Stimulated activated CD8-positive, alpha-beta memory T cell treated with anti-CD3 and anti-CD28 coated beads, Interleukin-2, amount 100 ng/mL, for 48 hours (primary cell): Measurements from ENCODE around the gene ASAP2.

Experiments used
- DNase-seq, 2 donors: peaks; one replicate each; pipeline ENCODE4 v3.0.0-alpha.2; 2020; ENCODE audit warnings: low read depth in 2 of 2

ASAP2 gene

DNA sequence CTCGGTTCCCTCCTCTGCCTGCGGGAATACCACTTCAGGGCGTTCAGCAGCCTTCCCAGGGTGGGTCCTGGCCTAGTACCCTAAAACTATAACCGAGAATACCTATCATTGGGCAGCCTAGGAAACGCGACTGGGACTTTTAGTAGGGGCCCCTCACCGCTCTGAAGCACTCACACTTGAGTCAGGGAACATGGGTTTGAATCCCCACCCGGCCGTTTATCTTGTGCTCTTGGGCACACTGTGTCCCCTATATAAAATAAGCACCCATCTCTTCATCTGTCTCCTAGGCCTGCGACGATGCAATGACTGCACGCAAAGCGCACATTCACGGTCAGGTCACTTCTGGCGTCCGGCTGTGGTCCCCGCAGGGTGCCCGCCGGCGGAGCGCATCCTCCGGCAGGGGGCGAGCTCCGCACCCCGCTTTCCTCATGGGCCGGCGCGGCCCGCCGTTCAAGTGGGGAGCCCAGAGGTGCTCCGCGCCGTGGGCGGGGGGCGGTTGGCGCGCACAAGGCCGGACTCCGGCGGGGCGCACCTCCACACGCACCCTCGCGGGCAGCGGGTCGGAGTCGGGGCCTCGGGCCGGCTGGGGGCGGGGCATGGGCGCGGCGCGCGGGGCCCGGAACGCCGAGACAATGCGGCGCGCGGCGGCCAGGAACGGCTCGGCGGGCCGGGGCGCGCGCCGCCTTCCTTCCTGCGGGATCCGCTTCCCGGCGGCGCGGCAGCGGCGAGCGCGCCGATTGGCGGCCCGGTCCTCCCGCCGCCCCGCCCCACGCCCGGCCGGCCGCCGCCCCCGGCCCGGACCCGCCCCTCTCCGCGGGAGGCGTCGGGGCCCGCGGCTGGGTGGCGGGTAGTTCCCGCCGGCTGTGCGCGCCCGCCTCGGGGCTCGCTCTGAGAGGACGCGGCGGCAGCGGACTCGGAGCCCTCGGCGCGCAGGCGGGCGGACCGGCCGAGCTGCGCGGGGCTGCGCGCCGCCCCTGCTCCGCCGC is at the start of gene ASAP2:
TSS of gene ASAP2 (plus strand) at position 850 of the 986 bp plus-strand sequence. CDS start 293 bp downstream, outside the sequence.
- peak; percentile 32 to 34 for DNase-seq

DNA sequence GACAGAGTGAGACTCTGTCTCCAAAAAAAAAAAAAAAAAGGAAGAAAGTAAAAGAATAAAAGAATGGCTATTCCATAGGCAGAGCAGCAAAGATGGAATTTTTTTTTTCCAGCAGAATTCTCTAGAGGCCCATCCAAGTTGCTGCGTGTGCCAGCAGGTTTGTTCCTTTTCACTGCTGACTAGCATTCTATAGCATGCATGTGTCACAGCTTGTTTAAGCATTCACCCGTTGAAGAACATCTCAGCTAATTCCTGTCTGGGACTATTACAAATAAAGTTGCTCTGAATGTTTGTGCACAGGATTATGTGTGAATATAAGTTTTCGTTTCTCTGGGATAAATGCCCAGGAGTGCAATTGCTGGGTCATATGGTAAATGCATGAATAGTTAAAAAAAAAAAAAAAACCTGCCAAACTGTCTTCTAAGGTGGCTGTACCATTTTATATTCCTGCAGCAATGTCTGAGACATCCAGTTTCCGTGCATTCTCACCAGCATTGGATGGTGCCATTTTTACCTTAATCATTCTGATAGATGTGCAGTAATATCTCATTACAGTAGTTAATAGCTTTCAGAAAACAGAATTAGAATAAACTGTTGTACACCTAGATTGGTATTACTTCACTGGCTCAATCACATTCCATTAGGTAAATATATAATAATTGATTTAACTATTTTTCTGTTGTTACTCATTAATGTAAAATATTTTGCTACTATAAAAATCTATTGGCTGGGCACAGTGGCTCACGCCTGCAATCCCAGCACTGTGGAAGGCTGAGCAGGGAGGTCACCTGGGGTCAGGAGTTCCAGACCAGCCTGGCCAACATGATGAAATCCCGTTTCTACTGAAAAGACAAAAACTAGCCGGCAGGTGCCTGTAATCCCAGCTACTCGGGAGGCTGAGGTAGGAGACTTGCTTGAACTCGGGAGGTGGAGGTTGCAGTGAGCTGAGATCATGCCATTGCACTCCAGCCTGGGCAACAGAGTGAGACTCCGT is 47.5 kb upstream of the ASAP2 start:
- no peak for DNase-seq

DNA sequence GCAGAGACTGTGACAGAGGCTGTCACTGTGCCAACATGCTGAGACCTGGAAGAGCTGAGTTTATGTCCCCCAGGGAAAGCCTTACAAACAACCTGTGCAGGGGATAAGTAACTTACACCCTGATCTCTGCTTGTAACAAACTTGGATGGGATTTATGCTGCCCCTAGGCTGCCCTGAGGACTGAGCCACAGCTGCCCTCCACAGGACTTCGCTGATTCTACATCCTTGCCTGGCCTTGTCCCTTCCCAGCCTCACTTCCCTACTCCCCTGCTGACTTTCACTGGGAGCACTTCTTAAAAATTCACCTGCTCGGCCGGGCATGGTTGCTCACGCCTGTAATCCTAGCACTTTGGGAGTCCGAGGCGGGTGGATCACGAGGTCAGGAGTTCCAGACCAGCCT is 45.9 kb upstream of the ASAP2 start:
- DNase-seq, result no peak

DNA sequence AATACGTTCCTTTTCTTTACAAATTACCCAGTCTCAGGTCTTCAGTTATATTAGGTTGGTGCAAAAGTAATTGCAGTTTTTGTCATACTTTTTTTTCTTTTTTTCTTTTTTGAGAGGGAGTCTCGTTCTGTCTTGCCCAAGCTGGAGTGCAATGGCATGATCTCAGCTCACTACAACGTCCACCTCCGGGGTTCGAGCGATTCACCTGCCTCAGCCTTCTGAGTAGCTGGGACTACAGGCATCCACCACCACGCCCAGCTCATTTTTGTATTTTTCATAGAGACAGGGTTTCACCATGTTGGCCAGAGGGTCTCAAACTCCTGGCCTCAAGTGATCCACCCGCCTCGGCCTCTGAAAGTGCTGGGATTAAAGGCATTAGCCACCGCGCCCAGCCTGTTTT is 43.8 kb upstream of the ASAP2 start:
- DNase-seq, result no peak

DNA sequence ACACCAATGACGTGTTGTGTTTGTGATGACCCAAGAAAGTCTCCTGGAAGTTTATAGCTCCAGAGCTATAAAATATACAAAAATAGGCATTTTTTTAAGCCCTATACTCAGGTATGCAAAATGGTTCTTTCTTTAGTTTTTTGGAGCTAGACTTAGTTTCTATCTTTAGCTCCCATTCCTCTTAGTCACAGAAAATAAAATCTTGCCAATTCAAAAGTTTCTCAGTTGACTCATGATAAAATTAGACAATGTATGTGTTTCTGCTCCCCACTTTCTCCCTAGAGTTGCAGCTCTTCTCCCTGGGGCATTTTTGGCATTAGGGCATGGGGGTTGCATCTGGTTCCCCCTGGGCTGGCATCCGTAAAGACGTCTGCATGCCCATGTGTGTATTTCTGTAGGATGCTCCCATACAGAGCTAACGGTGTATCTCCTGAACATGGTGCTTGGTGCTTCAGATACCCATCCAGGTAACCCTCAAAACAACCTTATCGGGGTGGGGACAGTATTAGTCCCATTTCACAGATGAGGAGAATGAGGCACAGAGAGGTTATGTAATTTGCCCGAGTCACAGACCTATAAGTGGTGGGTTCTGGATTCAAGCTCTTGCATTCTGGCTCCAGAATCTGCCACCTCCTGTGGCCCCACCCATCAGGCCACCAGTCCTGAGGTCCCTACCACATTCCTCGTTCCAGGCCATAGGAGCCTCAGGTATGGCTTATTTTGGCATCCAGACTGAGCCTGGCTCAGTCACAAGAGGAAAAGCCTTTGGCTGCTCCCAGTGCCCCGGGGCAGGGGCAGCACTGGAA is 43.1 kb upstream of the ASAP2 start:
- no peak for DNase-seq

DNA sequence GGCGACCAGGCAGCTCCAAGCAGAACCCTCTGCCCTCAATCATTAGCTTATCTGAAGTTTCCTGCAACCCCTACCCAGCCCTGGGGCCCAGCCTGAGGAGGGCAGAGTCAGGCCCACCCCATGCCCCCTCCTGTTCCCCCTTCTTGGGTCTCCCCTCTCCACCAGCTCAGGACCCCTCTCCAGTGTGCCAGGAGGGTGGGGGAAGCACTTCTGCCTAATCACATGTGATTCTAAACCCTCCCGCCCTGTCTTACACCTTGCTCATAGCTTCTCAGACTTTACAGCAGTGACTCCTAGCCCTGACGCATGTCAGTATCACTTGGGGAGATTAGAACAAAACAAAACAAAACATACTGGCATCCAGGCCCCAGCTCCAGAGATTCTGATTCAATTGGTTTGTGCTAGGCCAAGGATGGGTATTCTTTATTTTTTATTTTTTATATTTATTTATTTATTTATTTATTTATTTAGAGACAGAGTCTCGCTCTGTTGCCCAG is 42.5 kb upstream of the ASAP2 start:
- no peak for DNase-seq

DNA sequence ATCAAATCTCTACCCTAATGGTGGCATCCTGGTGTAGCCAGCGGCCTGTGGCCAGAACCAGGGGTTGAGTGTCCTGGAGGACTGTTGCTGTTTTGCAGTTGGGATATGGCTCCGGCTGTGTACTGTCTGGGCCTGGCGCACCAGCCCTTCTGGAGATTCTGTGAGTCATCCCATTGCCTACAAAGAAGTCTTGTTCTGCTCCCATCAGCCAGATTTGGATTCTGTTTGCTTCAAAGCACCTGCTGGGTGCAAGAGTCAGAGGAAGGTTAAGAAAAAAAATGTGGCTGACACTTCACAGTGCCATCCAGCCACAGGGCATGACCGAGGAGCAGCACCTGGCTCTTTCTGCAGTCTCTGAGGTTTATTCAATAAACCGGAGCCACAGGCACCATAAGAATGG is 41.0 kb upstream of the ASAP2 start:
- DNase-seq, result no peak

DNA sequence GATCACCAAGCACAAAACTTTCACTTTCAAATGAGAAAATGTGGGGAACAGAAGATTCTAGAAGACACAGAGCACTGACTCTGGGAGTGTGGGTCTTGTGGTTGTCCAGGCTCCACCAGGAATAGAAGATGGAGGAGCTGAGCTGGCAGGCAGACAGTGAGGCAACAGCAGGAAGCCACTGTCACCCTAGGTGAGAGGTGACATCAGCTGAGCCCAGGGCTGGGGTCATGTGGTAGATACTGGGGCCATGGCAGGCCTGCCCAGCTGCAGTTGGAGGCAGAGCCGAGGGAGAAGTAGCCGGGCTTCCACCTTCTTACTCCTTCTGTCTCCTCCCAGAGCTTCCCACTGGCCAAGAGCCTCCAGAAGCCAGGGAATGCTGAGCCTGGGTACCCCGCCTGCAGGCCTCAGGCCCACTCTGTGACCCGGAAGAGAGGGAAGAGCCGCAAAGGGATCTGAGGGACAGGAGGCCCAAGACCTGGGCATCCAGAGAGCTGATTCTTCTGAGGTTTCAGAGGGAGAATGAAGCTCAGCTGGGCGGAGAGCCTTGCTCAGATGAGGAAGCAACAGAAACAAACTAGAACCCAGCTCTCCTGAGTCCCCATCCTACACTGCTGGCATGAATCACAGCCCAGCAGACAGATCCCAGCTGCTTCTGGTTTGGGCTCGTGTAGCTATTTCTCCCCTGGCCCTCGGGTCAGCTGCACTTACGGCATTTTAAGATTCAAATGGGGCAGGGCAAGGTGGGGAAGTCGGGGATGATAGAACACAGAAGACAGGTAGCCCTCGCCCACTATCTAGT is 39.8 kb upstream of the ASAP2 start:
- no peak for DNase-seq

DNA sequence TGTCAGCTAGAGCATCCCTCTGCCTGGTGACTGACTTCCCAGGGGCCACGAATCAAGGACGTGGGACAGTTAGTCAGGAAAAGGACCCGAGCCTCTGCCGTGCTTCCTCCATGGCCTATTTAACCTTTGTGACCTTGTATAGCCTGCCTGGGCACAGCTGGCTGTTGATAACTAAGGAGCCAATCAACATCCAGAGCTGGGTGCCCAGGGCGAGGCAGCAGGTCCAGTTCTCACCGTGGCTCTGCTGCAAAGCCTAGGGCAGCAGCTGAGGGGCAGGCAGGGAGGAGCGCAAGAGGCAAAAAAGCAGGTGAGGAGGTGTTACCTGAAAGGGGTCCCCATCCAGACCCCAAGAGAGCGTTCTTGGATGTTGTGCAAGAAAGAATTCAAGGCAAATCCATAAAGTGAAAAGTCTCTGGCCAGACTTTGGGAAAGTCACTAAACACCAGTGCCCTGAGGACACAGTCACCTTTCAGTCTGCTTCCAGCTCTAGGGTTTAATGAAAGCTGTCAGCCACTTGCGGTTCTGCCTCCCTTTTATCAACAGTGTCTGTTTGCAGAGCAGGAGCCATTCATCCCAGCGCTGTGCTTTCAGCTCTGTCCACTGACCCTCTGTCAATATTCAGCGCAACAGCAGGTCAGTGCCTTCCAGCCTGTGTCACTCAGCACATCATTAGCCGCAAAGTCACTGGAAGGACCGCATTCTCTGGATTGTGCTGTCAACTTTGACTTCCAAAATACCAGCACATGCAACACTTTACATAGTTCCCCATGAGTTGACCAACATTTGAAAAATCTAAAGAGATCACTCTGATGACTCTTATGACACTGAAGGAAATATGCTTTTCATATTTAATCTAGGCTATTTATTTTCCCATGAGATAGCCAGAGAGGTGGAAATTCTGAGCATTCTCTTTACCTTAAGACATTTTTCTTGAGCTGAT is 38.6 kb upstream of the ASAP2 start:
- DNase-seq, result no peak

DNA sequence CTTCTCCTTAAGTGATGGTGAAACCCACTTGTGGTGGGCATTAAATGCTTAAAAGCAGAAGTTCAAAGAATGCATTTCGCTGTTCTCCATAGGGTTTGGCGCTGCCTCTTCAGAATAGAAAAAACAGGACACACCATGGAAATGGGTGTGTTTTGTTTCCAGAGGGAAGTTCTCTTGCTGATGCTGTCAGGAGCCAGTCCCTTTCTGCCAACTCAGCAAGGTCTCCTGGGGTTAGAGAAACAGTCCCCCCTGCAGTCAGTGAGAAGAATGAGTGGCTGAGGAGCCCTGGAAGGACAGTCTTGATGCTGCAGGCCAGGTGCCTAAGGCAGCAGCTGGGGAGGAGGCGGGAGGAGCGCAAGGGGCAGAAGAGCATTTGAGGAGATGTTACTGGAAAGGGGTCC is 37.8 kb upstream of the ASAP2 start:
- DNase-seq, result no peak

DNA sequence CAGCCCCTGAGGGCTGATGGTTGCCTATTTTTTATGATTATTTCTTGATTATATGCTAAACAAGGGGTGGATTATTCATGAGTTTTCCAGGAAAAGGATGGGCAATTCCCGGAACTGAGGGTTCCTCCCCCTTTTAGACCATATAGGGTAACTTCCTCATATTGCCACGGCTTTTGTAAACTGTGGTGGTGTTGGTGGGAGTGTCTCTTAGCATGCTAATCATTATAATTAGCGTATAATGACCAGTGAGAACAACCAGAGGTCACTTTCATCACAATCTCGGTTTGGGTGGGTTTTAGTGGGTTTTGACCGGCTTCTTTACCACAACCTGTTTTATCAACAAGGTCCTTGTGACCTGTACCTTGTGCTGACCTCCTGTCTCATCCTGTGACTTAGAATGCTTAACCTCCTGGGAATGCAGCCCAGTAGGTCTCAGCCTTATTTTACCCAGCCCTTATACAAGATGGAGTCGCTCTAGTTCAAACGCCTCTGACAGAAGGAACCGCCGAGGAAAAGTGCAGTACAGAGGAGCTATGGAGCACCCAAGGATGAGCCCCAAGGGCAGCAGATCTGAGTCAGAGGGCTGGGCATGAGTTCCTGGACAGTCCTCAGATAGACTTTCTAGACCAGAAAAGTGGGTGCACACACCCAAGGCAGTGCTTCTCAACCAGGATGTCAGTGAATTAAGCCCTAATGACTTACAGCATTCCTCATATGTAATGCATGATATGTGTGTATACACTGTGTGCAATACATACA is 37.1 kb upstream of the ASAP2 start:
- DNase-seq, result no peak

DNA sequence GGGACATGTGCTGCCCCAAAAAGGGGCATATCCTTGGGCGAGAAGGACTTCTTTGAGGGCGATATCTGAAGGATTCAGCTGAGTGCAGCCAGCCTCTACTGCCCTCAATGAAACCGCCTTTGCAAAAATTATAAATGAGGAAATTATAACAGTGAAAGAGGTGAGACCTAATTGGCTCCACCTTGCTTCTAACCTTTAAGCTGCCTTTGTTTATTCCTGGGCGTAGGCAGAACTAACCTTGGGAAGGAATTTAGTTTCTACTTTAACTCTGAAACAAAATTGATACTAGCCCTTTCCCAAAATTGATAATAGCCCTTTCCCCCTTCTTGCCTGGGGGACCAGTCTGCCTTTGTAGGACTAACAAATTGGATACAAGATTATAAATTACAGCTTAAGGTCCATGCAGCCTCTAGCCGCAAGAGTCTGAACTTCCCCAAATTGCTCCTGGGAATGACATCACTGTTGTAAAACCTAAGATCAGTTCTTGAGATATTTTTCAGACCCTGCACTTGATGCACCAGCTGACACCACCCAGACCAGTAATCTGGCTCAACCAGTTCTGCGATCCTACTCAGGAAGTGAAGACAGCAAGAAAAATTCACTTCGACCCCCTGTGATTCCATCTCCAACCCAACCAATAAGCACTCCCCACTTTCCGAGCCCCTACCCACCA is 36.0 kb upstream of the ASAP2 start:
- no peak for DNase-seq

DNA sequence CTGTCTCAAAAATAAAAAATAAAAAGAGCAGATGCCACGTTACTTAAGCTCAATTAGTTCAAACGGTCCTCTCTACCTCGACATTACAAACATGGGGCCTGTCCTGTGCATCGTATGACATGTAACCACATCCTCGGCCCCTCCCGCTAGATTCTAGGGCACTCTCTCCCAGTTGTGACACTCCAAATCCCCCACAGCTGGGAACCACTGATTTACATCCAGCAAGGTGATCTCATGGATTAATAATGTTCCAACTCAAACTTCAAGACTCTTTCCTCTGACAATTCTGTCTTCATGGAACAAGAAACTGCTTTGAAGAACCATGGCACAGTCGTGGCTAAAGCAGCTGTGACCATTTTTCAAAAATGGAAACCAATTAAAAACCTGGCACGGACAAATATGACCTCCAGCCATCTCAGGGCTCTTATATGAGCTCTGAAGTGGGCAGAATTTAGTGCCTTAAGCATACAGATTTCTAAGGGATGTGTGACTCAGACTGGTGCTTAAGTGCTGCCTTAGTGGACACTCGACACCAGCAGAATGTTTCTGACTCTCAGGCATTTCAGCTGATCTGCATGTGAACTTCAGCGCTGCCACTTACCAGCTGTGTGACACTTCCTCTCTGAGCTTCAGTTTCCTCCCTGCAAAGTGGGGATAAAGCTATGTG is 31.7 kb upstream of the ASAP2 start:
- no peak for DNase-seq

DNA sequence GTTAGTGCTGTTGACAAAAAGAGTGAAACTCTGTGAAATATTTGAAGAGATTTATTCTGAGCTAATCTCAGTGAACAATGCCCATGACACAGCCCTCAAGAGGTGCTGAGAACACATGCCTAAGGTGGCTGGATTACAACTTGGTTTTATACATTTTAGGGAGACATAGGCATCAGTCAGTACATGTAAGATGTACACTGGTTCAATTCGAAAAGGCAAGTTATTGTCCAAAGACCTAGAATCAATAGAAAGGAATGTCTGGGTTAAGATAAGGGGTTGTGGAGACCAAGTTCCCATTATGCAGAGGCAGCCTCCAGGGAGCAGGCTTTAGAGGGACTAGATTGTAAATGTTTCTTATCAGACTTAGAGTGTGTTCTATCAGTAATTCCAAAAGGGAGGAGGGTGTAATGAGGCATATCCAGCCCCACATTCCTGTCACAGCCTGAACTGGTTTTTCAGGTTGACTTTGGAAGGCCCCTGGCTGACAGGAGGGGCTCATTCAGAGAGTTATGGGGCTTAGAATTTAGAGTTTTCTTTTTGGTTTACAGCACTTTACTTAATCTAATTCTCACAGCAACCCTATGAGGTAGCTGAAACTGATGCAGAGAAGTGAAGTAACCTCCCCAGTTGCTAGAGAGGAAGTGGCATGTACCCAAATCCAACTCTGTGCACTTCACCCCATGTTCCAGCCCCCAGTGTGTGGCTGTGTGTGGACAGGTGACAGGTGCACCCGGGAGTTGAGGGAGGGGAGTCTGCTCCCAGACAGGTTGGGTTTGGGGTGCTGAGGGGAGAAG is 28.3 kb upstream of the ASAP2 start:
- DNase-seq, result no peak

DNA sequence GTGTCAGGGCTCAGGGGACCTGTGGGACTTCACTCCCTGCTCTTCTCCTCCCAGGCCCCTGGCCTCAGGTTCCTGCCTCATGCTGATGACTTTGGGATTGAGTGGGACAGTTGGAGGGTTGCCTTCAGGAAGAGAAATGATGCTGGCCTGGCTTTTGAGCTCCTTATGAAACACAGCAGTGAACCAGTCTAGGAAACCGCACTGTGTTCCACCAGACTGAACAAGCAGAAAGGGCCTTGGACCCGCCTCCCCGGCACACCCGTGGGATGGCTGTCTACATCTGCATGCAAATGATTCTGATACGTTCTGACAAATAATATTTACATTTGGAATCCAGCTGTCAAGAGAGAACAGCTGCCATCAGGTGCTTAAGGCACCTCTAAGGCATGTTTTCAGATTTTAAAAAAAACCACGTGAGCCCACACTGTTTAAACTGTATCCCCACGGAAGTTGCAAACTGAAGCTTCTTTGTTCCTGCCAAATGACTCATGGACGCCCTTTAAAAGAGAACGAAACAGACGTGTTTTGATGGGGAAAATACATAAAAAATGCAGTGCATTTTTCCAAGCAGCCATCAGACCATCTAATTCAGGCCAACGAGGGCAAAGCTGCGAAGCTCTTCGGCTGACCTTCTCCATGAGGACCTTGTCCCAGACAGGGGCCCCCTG is 27.6 kb upstream of the ASAP2 start:
- DNase-seq, result no peak

DNA sequence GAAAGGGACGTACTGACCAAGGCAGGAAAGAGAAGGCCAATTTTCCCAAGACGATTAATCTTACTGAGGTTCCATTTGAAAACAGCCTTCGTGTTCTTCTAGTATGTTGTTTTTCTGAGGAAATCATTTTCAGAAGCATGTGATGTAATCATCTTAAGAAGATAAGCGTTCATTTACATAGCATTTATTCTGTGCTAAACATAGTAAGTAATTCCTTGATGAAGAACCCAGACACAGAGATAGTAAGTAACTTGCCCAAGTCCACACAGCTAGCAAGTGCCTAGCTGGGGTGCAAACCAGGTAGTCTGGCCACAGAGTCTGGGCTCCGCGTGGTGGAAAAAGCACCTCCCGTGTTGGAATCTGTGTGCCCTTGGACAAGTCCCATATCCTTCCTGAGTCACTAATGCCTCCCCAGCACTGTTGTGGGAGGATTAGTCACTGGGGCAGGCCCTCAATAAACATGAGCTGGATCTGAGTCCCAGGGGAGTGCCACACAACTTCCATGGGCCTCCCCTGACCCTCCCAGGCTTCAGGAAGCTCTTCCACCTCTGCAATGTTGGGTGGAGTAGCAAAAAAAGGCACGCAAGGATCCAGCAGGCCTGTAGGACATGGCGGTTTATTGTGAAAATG is 26.9 kb upstream of the ASAP2 start:
- no peak for DNase-seq
